GM18909 (cell line): ENCODE measurements around the gene CMTR2.

Experiments used
- ATAC-seq: cut with Tn5 transposase; IDR thresholded peaks from one replicate; pipeline ENCODE4 v1.9.1; 2021; ENCODE audit warnings: mild to moderate bottlenecking; ENCODE audit not compliant: unreplicated experiment, poor library complexity

The CMTR2 gene

DNA sequence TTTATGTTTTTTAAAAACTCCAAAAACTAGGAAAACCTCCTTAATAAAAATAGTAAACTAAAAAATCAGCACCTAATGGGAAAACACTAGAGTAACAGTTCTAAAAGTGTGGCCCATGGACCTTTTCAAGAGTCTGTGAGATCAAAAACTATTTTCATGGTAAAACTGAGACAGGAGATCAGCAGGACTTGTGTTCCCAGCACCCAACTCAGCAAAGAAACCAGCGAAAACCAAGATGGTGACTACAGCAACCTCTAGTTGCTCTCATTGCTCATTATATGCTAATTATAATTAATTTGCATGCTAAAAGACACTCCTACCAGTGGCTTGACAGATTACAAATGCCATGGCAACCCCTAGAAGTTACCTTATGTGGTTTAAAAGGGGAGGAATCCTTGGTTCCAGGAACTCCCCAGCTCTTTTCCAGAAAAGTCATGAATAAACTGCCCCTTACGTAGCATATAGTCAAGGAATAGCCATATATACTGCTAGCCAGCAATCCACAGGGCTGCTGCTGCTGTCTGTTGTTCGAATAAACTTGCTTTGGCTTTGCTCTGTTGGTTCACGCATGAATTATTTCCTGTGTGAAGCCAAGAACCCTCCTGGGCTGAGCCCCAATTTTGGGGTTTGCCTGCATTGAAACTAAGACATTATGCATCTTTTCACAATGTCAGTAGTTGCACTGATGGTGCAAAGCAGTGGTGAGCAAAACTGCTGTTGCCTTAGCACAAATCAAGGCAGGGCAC is 12.4 kb downstream of the CMTR2 start:
- no peak for ATAC-seq

DNA sequence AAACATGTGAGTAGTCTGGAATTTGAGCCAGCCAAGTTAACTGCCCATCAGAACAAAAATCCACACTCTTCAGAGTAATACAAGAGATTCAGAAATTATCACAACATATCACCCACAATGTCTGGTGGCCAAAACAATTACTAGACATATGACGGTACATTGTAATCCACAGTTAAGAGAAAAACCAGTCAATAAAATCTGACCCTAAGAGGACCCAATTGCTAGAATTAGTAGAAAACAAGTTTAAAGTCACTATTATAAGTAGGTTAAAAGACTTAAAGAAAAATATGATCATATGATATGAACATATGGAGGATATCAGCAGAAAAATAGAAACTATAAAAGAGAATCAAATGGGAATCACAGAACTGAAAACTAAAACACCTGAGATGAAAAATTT is 15.8 kb downstream of the CMTR2 start:
- no peak for ATAC-seq

DNA sequence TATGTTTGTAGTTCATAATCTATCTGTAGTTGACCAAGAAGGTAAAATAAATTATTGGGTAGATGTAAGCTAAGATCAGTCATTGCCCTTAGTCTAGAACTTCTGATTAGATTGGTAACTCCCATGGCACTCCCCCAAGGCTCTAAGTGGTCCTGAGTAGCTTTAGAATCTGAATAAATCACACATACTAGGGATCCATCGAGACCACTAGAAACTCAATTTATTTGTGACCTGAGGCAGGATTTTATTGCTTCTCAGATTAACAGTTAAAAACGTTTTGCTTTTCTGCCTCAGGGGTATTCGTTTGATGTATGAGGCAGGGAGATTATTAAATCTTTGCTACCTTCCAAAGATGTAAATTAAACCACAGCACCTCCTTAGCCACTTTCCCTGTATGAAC is 24.9 kb downstream of the CMTR2 start:
- ATAC-seq: no peak

DNA sequence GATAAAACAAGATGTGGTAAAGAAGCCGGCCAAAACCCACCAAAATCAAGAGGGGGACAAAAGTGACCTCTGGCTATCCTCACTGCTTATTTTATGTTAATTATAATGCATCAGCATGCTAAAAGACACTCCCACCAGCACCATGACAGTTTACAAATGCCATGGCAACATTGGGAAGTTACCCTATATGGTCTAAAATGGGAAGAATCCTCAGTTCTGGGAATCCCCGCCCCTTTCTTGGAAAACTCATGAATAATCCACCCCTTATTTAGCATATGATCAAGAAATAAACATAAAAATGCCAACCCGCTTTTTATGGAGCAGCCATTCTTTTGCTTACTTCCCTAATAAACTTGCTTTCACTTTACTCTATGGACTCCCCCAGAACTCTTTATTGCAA is 25.6 kb downstream of the CMTR2 start:
- ATAC-seq: no peak

DNA sequence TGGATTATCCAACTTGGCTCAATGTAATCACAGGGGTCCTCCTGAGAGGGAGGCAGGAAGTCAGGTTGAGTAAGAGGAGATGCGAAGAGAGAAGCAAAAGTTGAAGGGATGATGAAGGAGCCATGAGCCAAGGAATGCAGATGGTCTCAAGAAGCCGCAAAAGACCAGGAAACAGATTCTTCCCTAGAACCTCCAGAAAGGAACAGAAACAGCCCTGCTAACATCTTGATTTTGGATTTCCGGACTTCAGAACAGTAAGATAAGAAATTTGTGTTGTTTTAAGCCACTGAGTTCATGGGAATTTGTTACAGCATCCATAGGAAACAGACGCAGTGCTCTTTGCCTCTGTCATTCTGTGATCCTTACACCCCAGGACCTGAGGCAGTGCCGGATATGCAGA is 26.8 kb downstream of the CMTR2 start:
- ATAC-seq: no peak

DNA sequence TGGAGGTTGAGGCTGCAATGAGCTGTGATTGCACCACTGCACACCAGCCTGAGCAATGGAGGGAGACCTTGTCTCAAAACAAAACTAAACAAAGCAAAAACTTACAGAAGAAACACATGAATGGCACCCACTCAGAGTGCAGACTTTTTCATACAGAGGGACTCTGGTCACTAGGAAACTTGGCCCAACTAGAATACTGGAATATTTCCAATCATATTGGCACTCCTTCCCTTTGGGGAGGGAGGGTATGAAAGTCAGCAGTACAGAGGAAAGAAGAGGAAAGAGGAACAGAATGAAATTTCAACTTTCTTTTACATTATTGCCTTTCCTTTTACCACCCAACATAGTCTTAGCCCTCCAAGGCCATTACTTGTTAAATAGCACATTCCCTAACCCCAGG is 28.2 kb downstream of the CMTR2 start:
- no peak for ATAC-seq

DNA sequence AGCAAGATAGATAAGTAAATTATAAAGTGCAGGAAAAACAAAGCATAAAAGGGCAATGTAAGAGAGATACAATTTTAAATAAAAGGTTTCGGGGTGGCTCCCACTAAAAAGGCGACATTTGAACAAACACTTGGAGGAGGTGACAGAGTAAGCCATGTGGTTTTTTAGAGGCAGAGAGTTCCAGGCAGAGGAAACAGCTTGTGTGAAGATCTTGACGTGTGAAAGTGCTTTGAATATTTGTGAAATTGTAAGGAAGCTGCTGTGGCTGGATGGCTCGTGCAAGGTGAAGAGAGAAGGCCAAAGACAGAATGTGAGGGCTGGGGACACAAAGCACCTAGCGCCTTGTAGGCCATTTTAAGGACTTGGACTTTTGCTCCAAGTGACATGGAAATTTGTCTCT is 30.1 kb downstream of the CMTR2 start:
- no peak for ATAC-seq

DNA sequence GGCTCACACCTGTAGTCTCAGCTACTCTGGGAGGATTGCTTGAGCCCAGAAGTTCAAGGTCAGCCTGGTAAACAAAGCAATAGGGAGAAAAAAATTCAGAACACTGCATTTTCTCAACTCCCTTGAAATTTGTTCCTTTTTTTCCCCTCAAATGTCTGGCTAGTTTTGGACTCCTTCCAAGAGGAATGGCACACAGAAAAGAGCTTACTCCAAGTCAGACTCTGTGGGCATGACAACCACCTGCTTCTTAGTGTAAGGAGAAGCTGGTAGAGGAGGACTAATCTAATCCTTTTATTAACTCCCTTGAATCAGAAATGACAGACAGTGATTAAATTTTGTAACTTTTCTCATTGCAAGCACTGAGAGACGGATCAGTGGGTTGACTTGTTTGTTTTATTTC is 30.8 kb downstream of the CMTR2 start:
- no peak for ATAC-seq

DNA sequence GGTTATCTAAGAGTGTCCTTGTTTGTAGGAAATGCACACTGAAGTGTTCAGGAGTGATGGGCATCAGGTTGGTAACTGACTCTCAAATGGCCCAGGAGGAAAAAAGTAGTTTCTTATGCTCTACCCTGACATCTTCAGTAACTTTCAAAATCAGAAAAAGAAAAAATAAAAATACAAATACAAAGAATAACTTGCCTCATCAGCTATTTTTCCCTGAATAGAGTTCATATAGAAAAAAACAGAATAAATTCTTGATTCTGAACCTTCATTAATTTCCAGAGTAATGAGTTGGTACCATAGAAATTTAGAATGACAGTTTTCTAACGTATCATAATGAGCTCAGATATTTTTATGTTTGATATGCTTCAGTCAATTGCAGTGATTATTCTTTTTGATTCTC is 31.4 kb downstream of the CMTR2 start:
- no peak for ATAC-seq

DNA sequence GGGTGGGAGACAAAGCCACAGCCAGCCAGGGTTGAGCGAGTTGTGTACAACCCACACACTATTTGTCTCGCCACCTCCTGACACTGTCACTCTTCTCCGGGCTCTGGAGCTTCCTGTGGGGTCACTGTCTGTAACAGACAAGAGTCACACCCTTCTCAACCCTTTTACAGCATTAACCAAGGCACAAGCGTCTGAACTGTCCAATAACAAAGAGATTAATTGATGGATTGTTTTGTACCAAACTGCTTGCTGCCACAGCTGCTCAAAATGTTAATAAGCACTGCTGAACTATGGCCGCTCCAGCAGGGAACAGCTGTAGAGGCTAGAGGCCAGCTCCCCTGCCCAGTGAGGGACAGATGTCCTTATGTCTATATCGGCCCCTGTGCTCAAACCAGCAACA is 33.5 kb downstream of the CMTR2 start:
- ATAC-seq: no peak

DNA sequence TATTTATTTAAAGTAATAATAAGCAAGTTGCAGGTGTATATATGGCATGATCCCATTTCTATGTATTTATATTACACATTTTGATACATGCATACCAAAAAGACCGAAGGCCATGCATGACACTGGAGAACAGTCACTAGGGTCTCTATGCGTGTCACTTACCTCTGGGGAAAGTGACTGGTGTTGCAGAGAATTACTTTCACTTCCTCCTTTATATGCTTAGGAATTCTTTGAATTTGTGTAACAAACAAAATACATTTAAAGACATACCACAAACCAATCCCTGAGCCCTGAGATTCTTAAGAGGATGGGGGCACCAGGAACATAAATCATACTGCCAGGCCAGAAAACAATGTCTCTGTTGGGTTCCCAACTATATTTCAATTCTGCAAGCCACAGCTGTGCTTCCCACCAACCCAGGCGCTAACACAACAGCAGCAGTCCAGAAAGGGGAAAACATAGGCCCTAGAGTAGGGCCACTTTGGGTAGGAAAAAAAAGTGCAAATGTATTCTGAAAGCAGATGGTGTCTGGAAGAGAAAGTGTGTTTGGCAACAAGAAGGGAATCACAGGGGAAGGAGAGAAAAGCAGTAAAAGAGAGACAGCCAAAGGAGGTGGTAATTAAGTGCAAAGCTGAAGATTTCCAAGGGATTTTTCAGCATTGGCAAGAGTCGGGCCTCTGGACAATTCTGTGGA is 34.2 kb downstream of the CMTR2 start:
- no peak for ATAC-seq

DNA sequence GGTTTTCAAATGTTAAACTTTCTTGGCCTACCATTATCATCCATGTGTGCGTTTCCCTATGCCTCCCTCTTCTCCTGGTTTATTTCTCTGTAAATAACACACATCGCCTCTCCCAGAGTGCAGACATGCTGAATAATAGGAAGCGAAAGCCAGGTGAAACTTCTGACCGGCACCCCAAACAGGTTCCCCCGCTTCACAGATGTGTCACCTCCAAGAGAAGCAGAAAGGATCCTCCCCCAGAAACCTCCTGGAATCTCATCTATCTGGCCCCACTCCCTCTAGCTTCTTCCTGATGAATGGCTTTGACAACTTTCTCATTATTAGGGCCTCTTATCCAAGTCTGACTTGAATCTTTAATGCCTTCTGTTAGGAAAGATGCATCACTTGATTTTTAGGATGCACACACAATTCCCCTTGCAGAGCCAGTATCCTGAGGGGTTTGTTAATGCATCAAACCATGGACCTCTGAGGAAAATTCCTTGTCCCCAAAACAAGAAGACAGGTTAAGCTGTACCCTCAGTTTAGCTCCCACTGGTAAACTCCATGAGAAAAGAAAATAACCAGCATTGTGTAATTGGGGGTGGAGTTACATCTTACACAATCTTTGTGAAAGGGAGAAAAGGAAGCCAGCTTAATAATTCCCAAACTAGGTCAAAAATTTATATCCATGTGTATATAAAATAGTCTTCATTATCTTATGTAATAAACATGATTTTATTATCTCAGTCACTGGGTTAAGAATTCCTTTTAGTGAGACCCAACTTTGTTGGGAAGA is 38.6 kb downstream of the CMTR2 start:
- ATAC-seq: no peak

DNA sequence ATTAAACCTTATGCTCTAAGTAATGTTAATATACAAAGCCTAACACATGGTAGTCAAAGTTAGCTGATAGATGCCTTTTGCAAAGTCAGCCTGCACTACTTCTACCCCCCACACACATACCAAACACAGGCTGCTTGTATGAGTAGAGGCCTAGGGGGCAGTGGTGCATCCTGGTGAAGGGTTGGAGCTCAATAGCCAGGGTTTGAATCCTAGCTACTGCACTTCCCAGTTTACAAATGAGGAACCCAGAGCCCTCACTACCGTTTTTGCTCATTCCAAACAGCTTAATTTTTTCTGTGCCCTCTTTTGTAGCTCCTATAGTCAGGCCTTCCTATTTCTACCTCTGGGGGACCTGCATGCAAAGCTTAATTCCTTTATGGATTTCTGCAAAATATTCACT is 39.8 kb downstream of the CMTR2 start:
- ATAC-seq: no peak

DNA sequence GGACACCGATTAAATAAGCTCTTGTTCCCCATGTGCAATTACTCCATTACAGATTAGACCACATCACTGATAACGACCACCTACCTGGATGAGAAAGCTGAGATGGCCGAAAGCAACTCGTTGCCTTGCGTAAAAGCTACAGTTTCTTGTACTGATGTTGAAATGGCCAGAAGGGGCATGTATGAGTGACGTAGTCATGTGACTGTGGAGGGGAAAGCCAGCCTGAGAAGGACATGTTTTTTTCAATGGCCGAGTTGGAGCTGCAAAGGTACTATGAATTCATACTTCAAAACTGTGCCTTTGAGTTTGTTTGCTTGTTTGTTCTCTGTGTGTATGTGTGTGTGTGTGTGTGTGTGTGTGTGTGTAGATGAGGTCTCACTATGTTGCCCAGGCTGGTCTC is 41.7 kb downstream of the CMTR2 start:
- no peak for ATAC-seq

DNA sequence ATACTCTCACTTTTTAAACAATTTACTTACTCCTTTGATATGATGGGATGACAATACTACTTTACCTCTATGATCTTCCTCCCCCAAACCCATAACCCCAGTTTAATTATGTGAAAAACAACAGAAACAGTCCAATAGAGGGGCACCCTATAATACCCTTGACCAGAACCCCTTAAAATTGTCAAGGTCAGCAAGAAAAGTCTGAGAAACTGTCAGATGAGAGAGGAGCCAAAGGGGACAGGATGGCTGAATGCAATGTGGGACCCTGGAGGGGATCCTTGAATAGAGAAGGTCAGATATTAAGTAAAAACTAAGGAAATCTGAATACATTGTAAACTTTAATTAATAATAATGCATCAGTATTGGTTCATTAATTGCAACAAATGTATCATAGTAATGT is 42.9 kb downstream of the CMTR2 start:
- ATAC-seq: no peak

DNA sequence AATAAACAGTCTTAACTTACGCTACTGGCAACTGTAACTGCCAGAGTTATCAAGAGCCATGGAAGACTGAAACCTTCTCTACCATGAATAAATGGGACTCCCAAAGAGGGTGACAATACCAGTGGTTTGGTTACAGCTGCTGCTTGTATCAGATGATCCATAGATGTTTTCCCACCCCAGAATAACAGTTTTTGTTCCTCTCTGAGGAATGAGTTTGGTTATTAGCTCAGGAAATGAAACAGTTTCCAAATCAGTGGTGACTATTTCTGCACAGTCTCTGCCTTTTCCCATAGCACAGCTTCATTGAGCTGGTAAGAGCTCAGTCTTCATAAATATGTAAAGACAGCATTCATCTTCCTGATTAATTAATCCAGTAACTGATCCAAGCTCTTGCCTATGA is 44.7 kb downstream of the CMTR2 start:
- ATAC-seq: no peak

DNA sequence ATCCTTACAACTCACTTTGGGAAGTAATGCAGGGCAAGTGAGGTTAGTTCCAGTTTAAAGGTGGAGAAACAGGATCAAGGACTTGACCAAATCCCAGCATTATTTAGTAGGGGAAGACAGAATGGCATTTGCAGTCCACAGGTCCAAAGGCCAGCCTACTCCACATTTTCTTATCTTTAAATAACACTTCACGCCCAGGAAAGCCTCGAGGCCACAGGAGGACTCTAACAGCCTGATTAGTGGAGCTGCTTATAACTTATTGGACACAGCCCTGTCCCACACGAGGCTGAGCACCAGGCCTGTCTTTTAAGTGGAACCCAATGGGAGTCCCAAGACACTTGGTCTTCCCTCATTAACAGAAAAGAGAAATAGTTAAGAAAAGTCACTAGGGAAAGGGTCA is 46.6 kb downstream of the CMTR2 start:
- no peak for ATAC-seq

DNA sequence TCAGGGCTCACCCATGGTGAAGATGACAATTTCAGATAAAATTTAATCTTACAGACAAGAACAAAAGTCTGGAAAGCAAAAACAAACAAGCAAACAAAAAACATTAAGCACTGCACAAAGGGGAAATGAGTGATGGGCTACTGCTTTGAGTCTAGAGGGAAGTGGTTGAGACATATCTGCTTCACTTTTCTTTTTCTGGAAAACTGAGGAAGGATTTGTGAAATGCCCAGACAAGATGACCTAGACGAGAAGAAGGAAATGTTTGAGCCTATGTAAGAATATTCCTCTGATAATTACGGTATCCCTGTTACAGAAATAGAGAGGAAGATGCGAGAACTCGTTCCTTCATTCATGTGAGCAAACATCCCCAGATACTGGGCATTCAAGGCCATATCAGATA is 47.2 kb downstream of the CMTR2 start:
- no peak for ATAC-seq
